HEK293T (cell line): ENCODE measurements around the gene SLC6A11.

ENCODE experiments used
- BHLHE40 ChIP-seq: fragments of 450-650 bp; IDR thresholded peaks from 2 replicates; pipeline ENCODE4 v1.6.1; 2016; ENCODE audit warnings: mild to moderate bottlenecking, moderate library complexity, borderline replicate concordance
- FOXK2 ChIP-seq: fragments of 450-650 bp; IDR thresholded peaks from 2 replicates; pipeline ENCODE4 v1.6.1; 2016; ENCODE audit warnings: mild to moderate bottlenecking
- FOXM1 ChIP-seq: fragments of 450-650 bp; IDR thresholded peaks from 2 replicates; pipeline ENCODE4 v1.6.1; 2017; ENCODE audit warnings: mild to moderate bottlenecking, borderline replicate concordance
- SP1 ChIP-seq: fragments of 450-650 bp; IDR thresholded peaks from 2 replicates; pipeline ENCODE4 v1.6.1; 2017

DNA sequence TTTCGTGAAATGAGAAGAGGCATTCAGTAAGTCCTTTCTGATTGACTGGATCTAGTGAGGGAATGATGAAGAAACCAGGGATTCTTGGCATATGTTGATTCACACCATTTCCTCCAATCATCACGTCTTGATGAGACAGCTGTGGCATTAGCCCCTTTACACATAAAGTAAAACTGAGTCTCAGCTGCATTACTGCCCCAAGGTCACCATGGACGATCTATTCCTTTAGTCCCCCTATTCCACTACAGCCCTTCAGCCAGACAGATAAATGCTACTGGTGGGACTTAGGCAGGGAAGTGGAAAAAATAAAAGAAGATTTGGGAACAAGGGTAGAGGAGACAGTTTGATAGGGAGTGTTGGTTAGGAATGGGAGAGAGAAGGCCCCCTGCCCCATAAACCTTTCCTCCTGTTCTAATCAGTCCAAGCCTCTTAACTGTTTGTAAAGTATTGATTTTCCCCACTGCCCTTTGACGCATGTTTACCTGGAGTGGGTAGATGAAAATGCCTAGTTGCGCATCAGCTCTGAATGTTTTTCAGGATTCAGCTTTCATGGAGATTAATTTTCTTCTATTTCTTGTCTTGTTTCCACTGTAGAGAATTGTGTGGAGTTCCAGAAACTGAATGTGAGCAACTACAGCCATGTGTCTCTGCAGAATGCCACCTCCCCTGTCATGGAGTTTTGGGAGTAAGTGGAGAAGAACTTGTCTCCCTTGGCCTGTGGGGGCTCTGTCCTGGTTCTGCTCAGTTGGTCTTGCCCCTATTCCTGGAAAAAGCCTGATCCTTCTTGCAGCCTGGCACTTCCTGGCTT is 6.9 kb downstream of the SLC6A11 start:
- TF ChIP-seq FOXM1 (no peak), SP1 (no peak), FOXK2 (no peak), BHLHE40 (no peak)
